ENCODE results near the gene ZNF530. TPM values are rescaled to one million over a fixed set of nuclear protein-coding genes. Genes with fewer than 3 reads are reported as not detected.

ZNF530 gene
- total RNA-seq, 1 donor from 2014 or later, result 2.8 TPM

DNA sequence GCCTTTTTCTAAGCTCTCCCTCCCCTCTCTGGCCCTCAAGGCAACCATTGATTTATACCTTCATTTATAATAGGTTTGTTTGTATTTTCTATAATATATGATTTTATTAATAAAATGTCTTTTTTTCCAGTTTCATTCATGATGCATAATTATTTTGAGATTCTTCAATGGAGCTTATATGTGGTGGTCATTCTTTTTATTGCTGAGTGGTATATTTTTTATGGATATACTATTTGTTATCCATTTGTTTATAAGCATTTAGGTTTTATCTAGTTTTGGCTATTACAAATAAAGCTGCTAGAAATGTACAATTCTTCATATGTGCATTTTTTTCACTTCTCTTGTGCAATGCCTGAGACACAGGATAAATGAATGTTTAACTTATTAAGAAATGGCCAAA lies 44.0 kb downstream of the ZNF530 start:
- no peak for DNase-seq (ENCODE audit: extremely low spot score, unreplicated experiment)
- TF ChIP-seq, protein P1, sequence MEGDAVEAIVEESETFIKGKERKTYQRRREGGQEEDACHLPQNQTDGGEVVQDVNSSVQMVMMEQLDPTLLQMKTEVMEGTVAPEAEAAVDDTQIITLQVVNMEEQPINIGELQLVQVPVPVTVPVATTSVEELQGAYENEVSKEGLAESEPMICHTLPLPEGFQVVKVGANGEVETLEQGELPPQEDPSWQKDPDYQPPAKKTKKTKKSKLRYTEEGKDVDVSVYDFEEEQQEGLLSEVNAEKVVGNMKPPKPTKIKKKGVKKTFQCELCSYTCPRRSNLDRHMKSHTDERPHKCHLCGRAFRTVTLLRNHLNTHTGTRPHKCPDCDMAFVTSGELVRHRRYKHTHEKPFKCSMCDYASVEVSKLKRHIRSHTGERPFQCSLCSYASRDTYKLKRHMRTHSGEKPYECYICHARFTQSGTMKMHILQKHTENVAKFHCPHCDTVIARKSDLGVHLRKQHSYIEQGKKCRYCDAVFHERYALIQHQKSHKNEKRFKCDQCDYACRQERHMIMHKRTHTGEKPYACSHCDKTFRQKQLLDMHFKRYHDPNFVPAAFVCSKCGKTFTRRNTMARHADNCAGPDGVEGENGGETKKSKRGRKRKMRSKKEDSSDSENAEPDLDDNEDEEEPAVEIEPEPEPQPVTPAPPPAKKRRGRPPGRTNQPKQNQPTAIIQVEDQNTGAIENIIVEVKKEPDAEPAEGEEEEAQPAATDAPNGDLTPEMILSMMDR (IDR thresholded peaks at IDR 0.05), result no peak
- Mint-ChIP-seq H3K27me3 (ENCODE audit: unreplicated experiment) (no peaks in the 10 kb centered on the region), H3K9me3 (ENCODE audit: unreplicated experiment) (peaks cover 54% of the 10 kb centered on the region), H3K36me3 (ENCODE audit: unreplicated experiment) (peaks cover 50% of the 10 kb centered on the region), H3K4me3 (ENCODE audit: unreplicated experiment) (no peak overlapping the region), H3K4me1 (ENCODE audit: unreplicated experiment) (no peaks in the 10 kb centered on the region), H3K27ac (ENCODE audit: unreplicated experiment) (no peak overlapping the region)

DNA sequence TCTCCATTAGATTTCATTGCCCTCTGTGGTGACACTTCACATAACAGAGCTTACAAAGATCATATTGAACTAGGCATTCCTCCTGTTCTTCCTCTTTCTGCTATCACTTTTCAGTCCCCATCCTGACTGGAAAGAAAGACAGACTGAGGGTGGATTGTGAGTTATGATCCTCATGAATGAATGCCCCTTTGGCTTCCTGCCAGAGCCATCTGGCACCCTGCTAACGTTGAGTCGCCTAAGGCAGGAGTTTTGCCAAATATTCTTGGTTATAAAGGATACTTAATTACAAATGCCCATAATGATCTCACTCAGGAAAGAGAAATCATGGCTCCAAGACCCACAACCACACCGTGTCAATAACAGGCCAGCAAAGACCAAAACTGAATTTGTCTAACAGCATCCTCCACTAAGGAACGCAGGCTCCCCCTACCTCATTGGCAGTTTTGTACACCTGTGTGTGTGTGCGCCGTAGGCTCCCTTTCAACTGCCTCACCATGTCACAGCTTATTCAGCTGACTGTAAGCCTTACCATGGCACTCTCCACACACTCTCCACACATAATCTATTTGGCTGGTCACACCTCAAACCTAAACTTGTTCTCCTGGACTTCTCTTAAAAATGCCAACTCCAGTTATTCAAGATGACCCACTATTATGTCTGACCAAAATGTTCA lies 48.8 kb downstream of the ZNF530 start:
- Mint-ChIP-seq H3K36me3 (ENCODE audit: unreplicated experiment) (peaks cover 3% of the 10 kb centered on the region), H3K27ac (ENCODE audit: unreplicated experiment) (no peak overlapping the region), H3K4me3 (ENCODE audit: unreplicated experiment) (no peak overlapping the region), H3K9me3 (ENCODE audit: unreplicated experiment) (peaks cover 40% of the 10 kb centered on the region), H3K4me1 (ENCODE audit: unreplicated experiment) (no peaks in the 10 kb centered on the region), H3K27me3 (ENCODE audit: unreplicated experiment) (no peaks in the 10 kb centered on the region)
- DNase-seq (ENCODE audit: extremely low spot score, unreplicated experiment), result no peak
- TF ChIP-seq, protein P1 (IDR thresholded peaks at IDR 0.05), result no peak

DNA sequence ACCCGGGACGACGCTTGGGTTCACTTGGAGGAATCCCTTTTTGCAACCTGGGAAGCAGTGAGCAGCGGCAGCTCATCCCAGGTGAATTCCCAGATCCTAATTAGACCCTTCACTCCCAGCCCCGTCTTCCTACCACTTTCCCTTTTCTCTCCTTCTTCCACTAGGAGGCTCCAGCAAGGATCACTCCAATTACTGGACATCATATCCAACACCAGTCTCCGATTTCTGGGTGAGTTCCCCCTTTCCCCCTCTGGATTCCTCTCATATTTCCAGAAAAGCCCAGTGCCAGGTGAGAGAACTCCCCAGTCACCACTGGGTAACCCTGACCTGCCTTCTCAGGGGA lies 51.9 kb downstream of the ZNF530 start:
- H3K4me1 Mint-ChIP-seq (ENCODE audit: unreplicated experiment), result no peaks in the 10 kb centered on the region
- TF ChIP-seq, protein P1 (IDR thresholded peaks at IDR 0.05), result no peak
- H3K36me3 Mint-ChIP-seq (ENCODE audit: unreplicated experiment), result no peaks in the 10 kb centered on the region
- DNase-seq (ENCODE audit: extremely low spot score, unreplicated experiment), result no peak
- H3K27me3 Mint-ChIP-seq (ENCODE audit: unreplicated experiment), result peaks cover 3% of the 10 kb centered on the region
- no peak overlapping the region for H3K4me3 Mint-ChIP-seq (ENCODE audit: unreplicated experiment)
- H3K9me3 Mint-ChIP-seq (ENCODE audit: unreplicated experiment), result peaks cover 50% of the 10 kb centered on the region
- no peak overlapping the region for H3K27ac Mint-ChIP-seq (ENCODE audit: unreplicated experiment)

DNA sequence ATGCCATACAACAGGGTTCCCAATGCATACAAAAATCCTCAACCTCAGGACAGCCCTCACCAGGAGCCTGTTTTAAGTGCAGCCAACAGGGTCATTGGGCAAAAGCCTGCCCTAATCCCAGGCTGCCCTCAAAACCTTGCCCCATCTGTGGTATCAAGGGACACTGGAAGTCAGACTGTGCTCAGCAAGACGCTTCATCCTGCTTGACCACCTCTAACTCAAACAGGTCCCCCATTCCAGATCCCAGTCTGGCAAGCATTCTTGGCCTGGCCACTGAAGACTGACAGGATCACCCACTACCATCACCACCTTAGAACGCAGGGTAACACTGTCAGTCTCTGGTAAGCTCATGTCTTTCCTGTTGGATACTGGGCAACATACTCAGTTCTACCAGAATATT lies 54.0 kb downstream of the ZNF530 start:
- Mint-ChIP-seq H3K4me3 (ENCODE audit: unreplicated experiment) (no peak overlapping the region), H3K36me3 (ENCODE audit: unreplicated experiment) (no peaks in the 10 kb centered on the region)

DNA sequence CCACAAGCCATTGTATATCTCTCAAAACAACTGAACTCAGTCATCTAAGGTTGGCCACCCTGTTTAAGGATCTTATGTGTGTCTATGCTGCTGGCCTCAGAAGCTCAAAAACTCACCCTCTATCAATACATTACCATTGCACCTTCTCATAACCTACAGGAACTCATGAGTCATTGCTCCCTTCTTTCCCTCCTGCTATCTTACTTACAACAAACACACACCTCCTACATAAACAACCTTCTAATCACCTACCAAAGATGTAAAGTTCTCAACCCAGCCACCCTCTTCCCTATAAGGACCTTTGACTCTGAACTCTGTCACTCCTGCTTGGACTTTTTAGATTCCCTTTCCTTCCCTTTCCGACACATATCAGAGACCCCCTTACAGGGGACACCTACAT lies 55.8 kb downstream of the ZNF530 start:
- DNase-seq (ENCODE audit: extremely low spot score, unreplicated experiment), result no peak
- Mint-ChIP-seq H3K27ac (ENCODE audit: unreplicated experiment) (no peak overlapping the region), H3K27me3 (ENCODE audit: unreplicated experiment) (peaks cover 18% of the 10 kb centered on the region), H3K36me3 (ENCODE audit: unreplicated experiment) (no peaks in the 10 kb centered on the region), H3K4me3 (ENCODE audit: unreplicated experiment) (no peak overlapping the region), H3K4me1 (ENCODE audit: unreplicated experiment) (no peaks in the 10 kb centered on the region), H3K9me3 (ENCODE audit: unreplicated experiment) (peaks cover 33% of the 10 kb centered on the region)
- TF ChIP-seq, protein P1 (IDR thresholded peaks at IDR 0.05), result no peak

More for the DNA sequence above, 54.0 kb downstream of the ZNF530 start:
- Mint-ChIP-seq H3K4me1 (ENCODE audit: unreplicated experiment) (no peaks in the 10 kb centered on the region), H3K9me3 (ENCODE audit: unreplicated experiment) (peaks cover 33% of the 10 kb centered on the region), H3K27ac (ENCODE audit: unreplicated experiment) (no peak overlapping the region), H3K27me3 (ENCODE audit: unreplicated experiment) (peaks cover 3% of the 10 kb centered on the region)
- DNase-seq (ENCODE audit: extremely low spot score, unreplicated experiment), result no peak
- TF ChIP-seq, protein P1 (IDR thresholded peaks at IDR 0.05), result no peak
